ENCODE results near the gene SAMD4A.

Gene SAMD4A

DNA sequence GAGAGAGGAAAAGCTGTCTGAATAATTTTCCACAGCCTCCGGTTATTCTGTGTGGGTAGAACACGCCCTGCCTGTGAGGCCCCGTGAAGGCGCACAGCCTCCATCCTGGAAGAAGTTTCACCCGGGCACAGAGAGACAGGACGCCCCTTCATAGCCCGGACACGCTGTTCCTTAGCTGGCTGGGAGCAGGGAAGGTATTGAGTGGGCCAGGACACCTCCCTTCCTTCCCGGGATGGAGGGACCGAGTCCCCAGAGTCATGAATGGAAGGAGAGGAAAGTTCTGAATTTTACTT, 200.2 kb downstream of the SAMD4A start:
- Histone ChIP-seq H3K27me3 (ENCODE audit: low read depth) (no peaks in the 10 kb centered on the region), H3K4me1 (no peaks in the 10 kb centered on the region), H3K4me3 (no peak overlapping the region), H3K36me3 (replicated peaks) (peaks cover 15% of the 10 kb centered on the region), H3K9me3 (no peaks in the 10 kb centered on the region)
- no peak for DNase-seq (ENCODE audit: low spot score in 2 of 2)
- in situ Hi-C loops (cut with MboI; ENCODE audit: low sequenced_read_pairs): no loop called here

DNA sequence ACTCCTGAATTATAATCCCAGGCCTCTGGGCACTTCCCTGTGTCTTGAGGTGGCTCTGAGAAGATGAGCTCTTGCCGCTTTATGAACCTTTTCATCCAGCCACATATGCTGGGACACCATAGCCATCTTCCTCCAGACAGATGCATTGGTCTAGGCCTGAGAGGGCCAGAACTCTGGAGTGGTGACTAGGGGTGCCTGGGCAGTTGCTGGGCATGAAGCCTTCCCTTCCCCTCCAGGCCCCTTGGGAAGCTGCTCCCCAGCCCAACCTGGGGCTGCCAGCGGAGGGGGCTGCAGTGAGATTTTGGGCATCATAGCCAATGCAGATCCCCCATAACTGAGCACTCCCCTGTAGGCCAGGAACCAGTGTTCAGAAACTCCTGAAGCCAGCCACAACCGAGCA, 200.5 kb downstream of the SAMD4A start:
- H3K36me3 ChIP-seq (replicated peaks): peaks cover 15% of the 10 kb centered on the region
- in situ Hi-C loops (cut with MboI; ENCODE audit: low sequenced_read_pairs): no loop called here
- no peak for DNase-seq (ENCODE audit: low spot score in 2 of 2)

DNA sequence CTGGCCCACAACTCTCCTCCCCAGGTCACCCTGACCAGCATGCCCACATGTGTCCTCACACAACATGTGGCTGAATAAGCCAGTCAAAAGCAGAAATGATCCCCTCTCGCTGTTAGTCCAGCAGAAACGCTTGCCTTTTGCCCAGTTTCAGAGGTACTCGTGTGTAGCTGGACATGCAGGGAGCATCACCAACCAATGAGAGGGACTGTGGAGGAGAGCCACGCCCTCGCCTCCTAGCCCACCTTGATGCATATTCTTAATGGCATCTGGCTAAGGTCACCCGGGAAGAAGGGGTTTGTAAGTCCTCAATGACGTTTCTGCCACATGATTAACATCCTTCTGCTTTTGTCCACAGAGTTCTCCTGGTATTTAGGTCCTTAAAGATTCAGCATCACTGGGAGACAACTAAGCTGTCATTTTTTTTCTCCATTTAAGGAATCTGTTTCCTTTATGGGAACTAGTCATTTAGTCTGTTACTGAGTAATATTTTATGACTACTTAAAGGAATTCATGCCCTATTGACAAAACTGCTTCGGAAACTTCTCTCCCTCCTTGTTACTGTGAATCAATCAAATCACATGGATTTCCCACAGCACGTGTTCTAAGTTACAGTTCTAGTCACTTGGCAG, 201.7 kb downstream of the SAMD4A start:
- no peak overlapping the region for H3K4me3 ChIP-seq
- peaks cover 15% of the 10 kb centered on the region for H3K36me3 ChIP-seq (replicated peaks)
- in situ Hi-C loops (cut with MboI; ENCODE audit: low sequenced_read_pairs): no loop called here
- H3K9me3 ChIP-seq: no peaks in the 10 kb centered on the region
- no peaks in the 10 kb centered on the region for H3K27me3 ChIP-seq (ENCODE audit: low read depth)
- H3K4me1 ChIP-seq: peaks cover 7% of the 10 kb centered on the region
- DNase-seq (ENCODE audit: low spot score in 2 of 2): no peak

More for the DNA sequence above, 200.5 kb downstream of the SAMD4A start:
- Histone ChIP-seq H3K9me3 (no peaks in the 10 kb centered on the region), H3K27me3 (ENCODE audit: low read depth) (no peaks in the 10 kb centered on the region), H3K4me3 (no peak overlapping the region), H3K4me1 (peaks cover 2% of the 10 kb centered on the region)

DNA sequence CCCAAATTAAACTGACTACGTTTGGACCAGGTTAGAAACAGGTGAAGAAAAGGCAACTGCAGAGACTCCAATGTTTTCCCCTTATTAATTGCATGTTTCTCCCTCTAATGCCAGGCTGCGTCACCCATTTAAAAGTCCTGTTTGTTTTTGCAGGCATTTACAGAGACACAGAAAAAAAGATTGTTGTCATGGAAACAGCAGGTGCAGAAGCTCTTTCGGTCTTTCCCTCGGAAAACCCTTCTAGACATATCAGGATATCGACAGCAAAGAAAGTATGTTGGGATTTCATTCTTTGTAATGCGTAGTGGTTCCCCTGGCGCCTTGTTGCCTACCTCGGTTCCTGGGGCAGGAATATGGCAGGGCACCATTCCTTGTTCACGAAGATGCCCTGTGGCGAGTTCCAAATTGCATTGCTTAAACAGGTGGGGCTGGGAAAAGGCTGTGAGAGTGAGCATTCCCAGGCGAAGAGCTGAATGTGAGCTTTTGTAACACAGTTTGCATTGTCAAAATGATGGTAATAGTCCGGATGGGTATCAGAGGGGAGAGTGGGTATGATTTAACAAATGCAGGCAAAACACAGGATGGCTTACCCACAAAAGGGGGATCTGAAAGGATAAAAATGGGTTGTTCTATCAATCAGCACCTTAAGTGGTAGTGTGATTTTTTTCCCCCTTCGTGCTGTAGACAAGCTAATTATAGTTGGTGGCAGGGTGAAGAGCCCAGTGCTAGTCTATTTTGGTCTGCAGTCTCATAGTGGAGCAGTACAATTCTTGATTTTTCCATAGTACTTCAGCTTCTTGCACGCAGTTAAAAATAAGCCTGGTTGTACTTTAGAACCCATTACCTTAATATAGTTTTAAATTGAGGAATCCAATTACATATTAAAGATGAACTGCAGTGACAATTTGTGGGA, 203.3 kb downstream of the SAMD4A start:
- no peaks in the 10 kb centered on the region for H3K27me3 ChIP-seq (ENCODE audit: low read depth)
- in situ Hi-C loops (cut with MboI; ENCODE audit: low sequenced_read_pairs): loop anchor here (10.0 kb wide), 1 partner anchor 205 kb away; the partner anchor contains the start of gene SAMD4A

DNA sequence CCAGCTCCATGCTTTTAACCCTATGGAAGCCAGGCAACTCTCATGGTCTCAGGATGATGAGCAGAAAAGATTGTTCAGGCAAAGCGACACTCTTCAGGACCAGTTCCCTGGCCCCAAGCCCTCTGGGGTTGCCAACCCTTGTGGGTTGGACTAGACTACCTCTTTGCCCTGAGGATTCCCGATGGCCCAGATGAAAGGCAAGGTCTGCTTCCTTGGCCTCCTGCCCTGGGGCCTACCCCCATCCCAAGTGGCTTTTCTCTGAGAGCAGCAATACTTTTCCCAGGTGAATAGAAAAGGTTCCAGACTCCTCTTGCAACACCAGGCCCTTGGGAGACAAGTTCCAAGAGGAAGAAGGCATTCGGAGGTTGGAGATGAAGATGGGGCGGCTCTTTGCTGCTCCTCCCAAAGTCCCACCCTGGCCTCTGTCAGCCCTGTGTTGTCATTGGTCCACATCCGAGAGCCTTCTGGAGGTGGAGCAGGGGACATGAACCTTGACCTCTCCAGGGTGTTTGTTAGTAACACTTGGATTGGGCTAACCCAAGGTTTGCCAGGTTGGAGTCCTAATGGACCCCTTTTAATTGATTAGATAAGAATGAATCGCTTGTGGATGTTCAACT, 204.6 kb downstream of the SAMD4A start:
- H3K27me3 ChIP-seq (ENCODE audit: low read depth): no peaks in the 10 kb centered on the region
- peaks cover 10% of the 10 kb centered on the region for H3K4me1 ChIP-seq
- in situ Hi-C loops (cut with MboI; ENCODE audit: low sequenced_read_pairs): loop anchor here (10.0 kb wide), 1 partner anchor 207 kb away; the partner anchor contains the start of gene SAMD4A
- H3K36me3 ChIP-seq (replicated peaks): peaks cover 7% of the 10 kb centered on the region
- no peak for DNase-seq (ENCODE audit: low spot score in 2 of 2)
- H3K4me3 ChIP-seq: no peak overlapping the region
- H3K9me3 ChIP-seq: no peaks in the 10 kb centered on the region

More for the DNA sequence above, 203.3 kb downstream of the SAMD4A start:
- peaks cover 10% of the 10 kb centered on the region for H3K4me1 ChIP-seq
- H3K36me3 ChIP-seq (replicated peaks): peaks cover 7% of the 10 kb centered on the region
- no peak overlapping the region for H3K4me3 ChIP-seq
- DNase-seq (ENCODE audit: low spot score in 2 of 2): no peak
- no peaks in the 10 kb centered on the region for H3K9me3 ChIP-seq

DNA sequence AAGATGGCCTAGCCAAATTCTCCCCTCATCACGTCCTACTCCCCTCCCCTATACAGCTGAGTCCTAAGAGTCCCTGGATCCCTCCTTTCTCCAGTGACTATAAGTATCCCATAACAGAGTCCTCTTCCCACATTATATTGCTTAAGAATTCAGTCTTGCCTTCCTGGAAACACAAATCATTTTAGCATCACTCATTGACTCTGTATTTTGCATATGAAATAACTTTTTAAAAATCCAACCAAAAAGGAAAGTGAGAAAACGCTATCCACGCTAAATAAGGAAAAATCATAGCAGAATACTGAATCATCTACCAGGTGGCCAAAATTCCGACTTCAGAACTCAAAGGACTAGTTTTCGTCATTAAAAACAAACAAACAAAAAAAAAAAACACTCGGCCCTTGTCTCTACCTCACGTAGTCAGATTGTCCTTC, 205.5 kb downstream of the SAMD4A start:
- Histone ChIP-seq H3K27me3 (ENCODE audit: low read depth) (no peaks in the 10 kb centered on the region), H3K36me3 (replicated peaks) (peaks cover 4% of the 10 kb centered on the region), H3K9me3 (no peaks in the 10 kb centered on the region), H3K4me3 (no peak overlapping the region), H3K4me1 (peaks cover 10% of the 10 kb centered on the region)
- DNase-seq (ENCODE audit: low spot score in 2 of 2): no peak
- in situ Hi-C loops (cut with MboI; ENCODE audit: low sequenced_read_pairs): loop anchor here (10.0 kb wide), 1 partner anchor 208 kb away; the partner anchor contains the start of gene SAMD4A

DNA sequence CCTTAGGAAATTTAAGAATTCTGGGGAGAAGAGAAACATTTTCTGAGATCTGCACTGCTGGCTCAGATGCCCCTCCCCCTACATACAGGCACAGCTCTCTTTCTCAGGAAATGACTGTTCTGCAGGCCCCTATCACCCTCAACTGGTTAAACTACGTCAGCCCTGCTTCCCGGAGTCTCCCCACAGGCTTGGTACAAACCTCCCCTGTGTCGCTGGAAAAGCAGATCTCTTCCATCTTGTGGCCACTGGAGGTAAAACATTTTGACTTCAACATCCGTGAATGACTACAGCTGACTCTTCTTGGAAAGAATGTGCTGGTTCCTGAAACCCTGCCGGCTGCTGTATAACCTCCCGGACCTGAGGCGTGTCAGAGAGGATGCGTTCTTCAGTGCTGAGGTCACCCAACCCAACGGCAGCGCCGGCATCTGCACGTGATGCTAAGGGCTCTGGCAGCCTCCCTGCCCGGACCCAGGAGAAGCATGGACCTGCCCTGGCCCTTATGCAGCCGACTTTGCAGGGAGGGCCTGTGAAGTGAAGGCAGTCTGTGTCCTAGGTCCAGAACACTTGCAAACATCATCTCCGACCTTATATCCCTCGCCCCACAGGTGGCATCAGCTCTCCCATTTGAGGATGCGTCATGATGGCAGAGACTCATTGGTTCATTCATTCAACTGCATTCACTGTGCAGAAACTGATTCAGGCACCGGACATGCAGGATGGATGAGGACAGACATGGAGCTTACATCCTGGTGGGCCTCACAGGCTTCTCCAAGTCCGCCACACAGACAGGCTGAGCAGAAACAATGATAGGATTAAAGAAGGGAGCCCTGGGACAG, 206.5 kb downstream of the SAMD4A start:
- in situ Hi-C loops (cut with MboI; ENCODE audit: low sequenced_read_pairs): loop anchor here (10.0 kb wide), 1 partner anchor 209 kb away; the partner anchor contains the start of gene SAMD4A
- peaks cover 10% of the 10 kb centered on the region for H3K4me1 ChIP-seq
- H3K27me3 ChIP-seq (ENCODE audit: low read depth): no peaks in the 10 kb centered on the region
- H3K4me3 ChIP-seq: no peak overlapping the region
- peak; percentile 80 to 84 for DNase-seq (ENCODE audit: low spot score in 2 of 2)
- no peaks in the 10 kb centered on the region; the same call in none of the 2 replicates for H3K36me3 ChIP-seq (replicated peaks)
- no peaks in the 10 kb centered on the region for H3K9me3 ChIP-seq

DNA sequence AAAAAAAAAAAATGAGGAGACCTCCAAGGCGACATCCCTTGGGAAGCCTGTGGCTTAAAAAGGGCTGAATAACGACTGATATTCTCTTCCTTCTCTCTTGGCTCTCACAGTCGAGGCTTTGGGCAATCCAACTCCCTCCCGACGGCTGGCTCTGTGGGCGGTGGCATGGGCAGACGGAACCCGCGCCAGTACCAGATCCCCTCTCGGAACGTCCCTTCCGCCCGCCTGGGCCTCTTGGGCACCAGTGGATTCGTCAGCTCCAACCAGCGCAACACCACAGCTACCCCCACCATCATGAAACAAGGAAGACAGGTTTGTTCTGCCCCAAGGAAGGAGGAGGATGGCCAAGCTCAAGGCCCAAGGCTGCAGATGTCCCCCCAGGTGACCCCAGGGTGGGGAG, 207.9 kb downstream of the SAMD4A start:
- in situ Hi-C loops (cut with MboI; ENCODE audit: low sequenced_read_pairs): loop anchor here (10.0 kb wide), 1 partner anchor 210 kb away; the partner anchor contains the start of gene SAMD4A

DNA sequence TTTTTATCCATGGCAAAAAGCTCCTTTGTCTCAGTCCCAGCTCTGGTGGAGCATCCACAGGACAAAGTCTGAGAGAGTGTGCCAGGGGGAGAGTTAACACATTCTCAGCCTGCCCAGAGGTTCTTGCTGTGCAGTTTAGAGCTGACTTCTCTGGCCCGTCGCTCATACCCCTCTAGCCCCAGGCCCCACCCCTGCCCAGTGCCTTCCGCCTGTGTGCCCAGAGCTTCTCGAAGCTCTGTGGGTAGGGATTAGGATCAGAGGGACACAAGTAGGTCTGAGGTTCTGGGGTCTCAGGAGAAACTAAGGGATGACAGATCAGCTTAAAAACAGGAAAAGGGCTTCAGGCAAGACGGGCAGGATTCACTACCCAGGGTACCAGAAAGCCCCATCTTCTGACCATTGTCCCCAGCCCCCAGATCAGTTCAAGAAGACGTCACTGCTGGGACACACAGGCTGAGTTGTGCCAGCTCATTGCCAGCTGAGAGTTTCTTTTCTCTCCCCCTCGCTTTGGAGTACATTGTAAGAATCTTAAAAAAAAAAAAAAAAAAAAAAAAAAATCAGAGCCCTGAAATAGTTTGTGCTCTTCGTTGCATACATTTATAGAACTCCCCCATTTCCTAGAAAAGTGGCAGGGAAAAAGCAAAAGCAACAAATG, 208.7 kb downstream of the SAMD4A start:
- H3K4me3 ChIP-seq: no peak overlapping the region
- H3K4me1 ChIP-seq: peaks cover 10% of the 10 kb centered on the region
- H3K27me3 ChIP-seq (ENCODE audit: low read depth): no peaks in the 10 kb centered on the region
- no peaks in the 10 kb centered on the region for H3K9me3 ChIP-seq
- no peaks in the 10 kb centered on the region; the same call in 1 of the 2 replicates for H3K36me3 ChIP-seq (replicated peaks)
- in situ Hi-C loops (cut with MboI; ENCODE audit: low sequenced_read_pairs): loop anchor here (10.0 kb wide), 1 partner anchor 211 kb away; the partner anchor contains the start of gene SAMD4A
- DNase-seq (ENCODE audit: low spot score in 2 of 2): no peak

More for the DNA sequence above, 207.9 kb downstream of the SAMD4A start:
- no peaks in the 10 kb centered on the region for H3K9me3 ChIP-seq
- H3K36me3 ChIP-seq (replicated peaks): no peaks in the 10 kb centered on the region; the same call in 1 of the 2 replicates
- H3K27me3 ChIP-seq (ENCODE audit: low read depth): no peaks in the 10 kb centered on the region
- peaks cover 10% of the 10 kb centered on the region for H3K4me1 ChIP-seq
- no peak for DNase-seq (ENCODE audit: low spot score in 2 of 2)
- no peak overlapping the region for H3K4me3 ChIP-seq

DNA sequence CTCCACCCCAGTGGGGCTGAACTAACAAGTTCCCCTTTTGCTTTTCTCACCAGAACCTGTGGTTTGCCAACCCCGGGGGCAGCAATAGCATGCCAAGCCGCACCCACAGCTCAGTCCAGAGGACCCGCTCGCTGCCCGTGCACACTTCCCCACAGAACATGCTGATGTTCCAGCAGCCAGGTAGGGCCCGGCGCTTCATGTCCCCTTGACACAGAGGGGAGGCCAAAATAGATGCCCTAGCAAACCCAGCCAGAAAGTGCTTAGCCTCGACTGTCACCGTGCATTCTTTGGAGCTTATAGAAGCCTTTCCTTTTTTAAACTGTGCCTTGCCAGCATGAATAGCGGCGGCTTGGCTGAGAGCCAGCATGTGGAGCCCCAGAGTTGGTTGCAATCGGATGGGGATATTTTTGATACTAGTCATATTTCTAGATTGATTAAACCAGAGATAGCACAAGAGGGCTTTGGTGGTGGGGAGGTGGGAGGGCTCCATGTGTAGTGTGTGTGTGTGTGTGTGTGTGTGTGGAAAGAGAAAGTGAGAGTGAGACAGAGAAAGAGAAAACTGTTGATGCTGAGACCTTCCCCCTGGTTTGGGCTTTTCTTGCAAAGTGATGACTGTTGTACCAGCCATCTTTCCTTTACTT, 209.6 kb downstream of the SAMD4A start:
- Histone ChIP-seq H3K27me3 (ENCODE audit: low read depth) (no peaks in the 10 kb centered on the region), H3K36me3 (replicated peaks) (no peaks in the 10 kb centered on the region; the same call in 1 of the 2 replicates), H3K4me3 (no peak overlapping the region), H3K4me1 (peaks cover 10% of the 10 kb centered on the region), H3K9me3 (no peaks in the 10 kb centered on the region)
- no peak for DNase-seq (ENCODE audit: low spot score in 2 of 2)
- in situ Hi-C loops (cut with MboI; ENCODE audit: low sequenced_read_pairs): loop anchor here (10.0 kb wide), 1 partner anchor 212 kb away; the partner anchor contains the start of gene SAMD4A

DNA sequence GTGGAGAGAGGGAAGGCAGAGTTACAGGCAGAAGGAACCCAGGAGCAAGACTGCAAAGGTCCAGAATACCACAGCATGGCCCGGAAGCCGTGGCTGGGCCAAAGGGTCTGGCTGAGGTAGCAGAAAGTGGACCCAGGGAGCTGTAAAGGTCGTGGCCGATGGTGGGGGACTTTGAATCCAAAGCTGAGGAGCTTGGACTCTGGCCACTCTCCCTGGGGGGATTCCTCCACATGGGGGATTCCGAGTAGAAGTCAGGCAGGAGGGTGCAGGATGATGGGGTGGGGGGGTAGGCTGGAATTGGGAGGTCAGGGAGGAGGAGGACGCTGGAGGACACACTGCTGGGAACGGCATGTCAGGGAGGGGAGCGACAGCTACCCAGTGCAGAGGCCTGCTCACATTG, 210.5 kb downstream of the SAMD4A start:
- Histone ChIP-seq H3K4me3 (no peak overlapping the region), H3K36me3 (replicated peaks) (no peaks in the 10 kb centered on the region; the same call in 1 of the 2 replicates), H3K27me3 (ENCODE audit: low read depth) (no peaks in the 10 kb centered on the region), H3K9me3 (no peaks in the 10 kb centered on the region), H3K4me1 (peaks cover 9% of the 10 kb centered on the region)
- in situ Hi-C loops (cut with MboI; ENCODE audit: low sequenced_read_pairs): loop anchor here (10.0 kb wide), 1 partner anchor 213 kb away; the partner anchor contains the start of gene SAMD4A
- DNase-seq (ENCODE audit: low spot score in 2 of 2): no peak
